ENCODE measurements around the gene CDHR2. TPM values are rescaled to one million over a fixed set of nuclear protein-coding genes. Genes with fewer than 3 reads are reported as not detected.

Gene CDHR2
- total RNA-seq, 1 experiment from 2014 or later = 7.8 TPM

DNA sequence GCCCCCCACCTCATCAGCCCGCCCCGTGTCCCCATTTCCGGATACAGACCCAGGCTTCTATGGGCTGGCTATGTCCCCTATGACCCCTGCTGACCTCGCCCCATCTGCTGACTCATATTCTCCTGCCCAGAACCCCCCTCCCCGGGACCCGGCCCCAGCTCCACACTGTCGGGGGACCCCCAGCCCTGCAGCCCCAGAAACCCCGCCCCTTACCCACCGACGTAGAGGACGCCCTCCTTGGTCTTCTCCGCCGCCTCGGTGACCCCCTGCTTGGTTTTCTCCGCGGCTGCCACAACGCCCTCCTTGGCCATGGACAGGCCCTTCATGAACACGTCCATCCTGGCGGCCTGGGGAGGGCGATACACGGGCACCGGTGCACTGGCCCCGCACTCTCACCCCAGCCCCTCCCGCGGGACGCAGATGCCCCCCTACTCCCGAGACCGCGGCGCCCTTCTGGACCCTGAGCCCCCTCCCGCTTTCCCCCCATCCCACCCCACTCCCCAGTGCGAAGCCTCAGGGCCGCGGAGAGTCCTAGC, 80.2 kb downstream of the CDHR2 start:
- Mint-ChIP-seq H3K9me3 (ENCODE audit: low read depth, unreplicated experiment) (no peaks in the 10 kb centered on the region), H3K36me3 (ENCODE audit: insufficient read depth, unreplicated experiment) (no peaks in the 10 kb centered on the region), H3K27ac (ENCODE audit: unreplicated experiment) (no peak overlapping the region), H3K4me3 (ENCODE audit: low read depth, unreplicated experiment) (no peak overlapping the region), H3K4me1 (ENCODE audit: low read depth, unreplicated experiment) (peaks cover 40% of the 10 kb centered on the region), H3K27me3 (ENCODE audit: unreplicated experiment) (peaks cover 92% of the 10 kb centered on the region)
- no TSS peak for BruUV-seq (replicated peaks)
- TF ChIP-seq, protein P1, sequence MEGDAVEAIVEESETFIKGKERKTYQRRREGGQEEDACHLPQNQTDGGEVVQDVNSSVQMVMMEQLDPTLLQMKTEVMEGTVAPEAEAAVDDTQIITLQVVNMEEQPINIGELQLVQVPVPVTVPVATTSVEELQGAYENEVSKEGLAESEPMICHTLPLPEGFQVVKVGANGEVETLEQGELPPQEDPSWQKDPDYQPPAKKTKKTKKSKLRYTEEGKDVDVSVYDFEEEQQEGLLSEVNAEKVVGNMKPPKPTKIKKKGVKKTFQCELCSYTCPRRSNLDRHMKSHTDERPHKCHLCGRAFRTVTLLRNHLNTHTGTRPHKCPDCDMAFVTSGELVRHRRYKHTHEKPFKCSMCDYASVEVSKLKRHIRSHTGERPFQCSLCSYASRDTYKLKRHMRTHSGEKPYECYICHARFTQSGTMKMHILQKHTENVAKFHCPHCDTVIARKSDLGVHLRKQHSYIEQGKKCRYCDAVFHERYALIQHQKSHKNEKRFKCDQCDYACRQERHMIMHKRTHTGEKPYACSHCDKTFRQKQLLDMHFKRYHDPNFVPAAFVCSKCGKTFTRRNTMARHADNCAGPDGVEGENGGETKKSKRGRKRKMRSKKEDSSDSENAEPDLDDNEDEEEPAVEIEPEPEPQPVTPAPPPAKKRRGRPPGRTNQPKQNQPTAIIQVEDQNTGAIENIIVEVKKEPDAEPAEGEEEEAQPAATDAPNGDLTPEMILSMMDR (IDR thresholded peaks at IDR 0.05; ENCODE audit: unreplicated experiment) = no peak
- DNase-seq = no peak
- intact Hi-C loops (cut with micrococcal nuclease; ENCODE audit: unreplicated experiment) = no loop called here
- CTCF ChIA-PET = interaction anchor here (1.3 to 1.7 kb wide), 2 partner anchors 7 to 18 kb away, joined by 3 to 4 read pairs; partner anchors contain the start of gene TSPAN17

GRCh38 chr5:176629853-176630680, 80.9 kb downstream of the CDHR2 start, which contains the start of the genes EIF4E1B and SNCB:
Gene EIF4E1B, plus strand, starts transcription at chr5:176630675. Its CDS starts 12,113 bp downstream, at chr5:176642788.
Gene SNCB, minus strand, starts transcription at chr5:176630534. Its CDS starts 880 bp downstream, at chr5:176629654.
- H3K9me3 Mint-ChIP-seq (ENCODE audit: low read depth, unreplicated experiment) = peaks cover 2% of the 10 kb centered on the region
- H3K4me3 Mint-ChIP-seq (ENCODE audit: low read depth, unreplicated experiment) = peak within 1 kb of the TSS; percentile 27
- CTCF ChIA-PET = interaction anchor here (0.9 to 1.7 kb wide), 3 partner anchors 8 to 92 kb away, joined by 3 to 4 read pairs (median 3); partner anchors contain the start of genes RNF44 and TSPAN17
- no TSS peak for BruUV-seq (replicated peaks)
- intact Hi-C loops (cut with micrococcal nuclease; ENCODE audit: unreplicated experiment) = no loop called here
- peaks cover 92% of the 10 kb centered on the region for H3K27me3 Mint-ChIP-seq (ENCODE audit: unreplicated experiment)
- TF ChIP-seq, protein P1 (IDR thresholded peaks at IDR 0.05; ENCODE audit: unreplicated experiment) = no peak
- H3K27ac Mint-ChIP-seq (ENCODE audit: unreplicated experiment) = no peak within 1 kb of the TSS
- peak; percentile 46 for DNase-seq
- peaks cover 40% of the 10 kb centered on the region for H3K4me1 Mint-ChIP-seq (ENCODE audit: low read depth, unreplicated experiment)
- no peaks in the 10 kb centered on the region for H3K36me3 Mint-ChIP-seq (ENCODE audit: insufficient read depth, unreplicated experiment)

DNA sequence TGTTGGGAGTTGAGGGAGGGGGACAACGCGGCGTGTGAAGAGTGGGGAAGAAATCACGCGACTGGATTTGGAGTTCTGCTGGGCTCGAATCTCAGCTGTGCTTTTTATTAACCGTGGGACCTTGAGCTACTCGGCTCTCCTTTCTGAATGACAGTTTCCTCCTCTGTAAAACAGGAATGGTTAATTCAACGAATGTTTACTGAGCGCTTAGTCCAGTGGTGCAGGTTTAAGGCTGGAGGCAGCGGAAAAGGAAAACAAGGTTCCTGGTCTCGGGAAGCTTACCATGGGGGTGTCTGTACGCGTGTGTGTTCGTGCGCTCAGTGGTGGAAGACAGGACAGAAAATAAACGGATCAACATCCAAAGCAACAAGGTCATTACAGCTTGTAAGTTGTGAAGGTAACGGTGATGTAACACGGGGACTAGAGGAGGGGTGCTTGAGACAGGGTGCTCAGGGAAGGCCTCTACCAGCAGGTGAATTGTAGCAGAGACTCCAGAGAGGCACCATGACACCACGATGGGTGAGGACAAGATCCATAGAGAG, 81.6 kb downstream of the CDHR2 start:
- peaks cover 2% of the 10 kb centered on the region for H3K9me3 Mint-ChIP-seq (ENCODE audit: low read depth, unreplicated experiment)
- CTCF ChIA-PET = interaction anchor here (0.9 to 1.7 kb wide), 3 partner anchors 9 to 93 kb away, joined by 3 to 4 read pairs (median 3); partner anchors contain the start of genes RNF44 and TSPAN17
- H3K4me3 Mint-ChIP-seq (ENCODE audit: low read depth, unreplicated experiment) = peak overlapping the region; percentile 27
- peaks cover 37% of the 10 kb centered on the region for H3K4me1 Mint-ChIP-seq (ENCODE audit: low read depth, unreplicated experiment)
- no peak for DNase-seq
- no TSS peak for BruUV-seq (replicated peaks)
- no peak overlapping the region for H3K27ac Mint-ChIP-seq (ENCODE audit: unreplicated experiment)
- H3K36me3 Mint-ChIP-seq (ENCODE audit: insufficient read depth, unreplicated experiment) = no peaks in the 10 kb centered on the region
- intact Hi-C loops (cut with micrococcal nuclease; ENCODE audit: unreplicated experiment) = no loop called here
- TF ChIP-seq, protein P1 (IDR thresholded peaks at IDR 0.05; ENCODE audit: unreplicated experiment) = no peak
- H3K27me3 Mint-ChIP-seq (ENCODE audit: unreplicated experiment) = peaks cover 92% of the 10 kb centered on the region

- H3K36me3 Mint-ChIP-seq (ENCODE audit: insufficient read depth, unreplicated experiment) = no peaks in the 10 kb centered on the region
- H3K9me3 Mint-ChIP-seq (ENCODE audit: low read depth, unreplicated experiment) = peaks cover 2% of the 10 kb centered on the region
- peaks cover 92% of the 10 kb centered on the region for H3K27me3 Mint-ChIP-seq (ENCODE audit: unreplicated experiment)
- no peak overlapping the region for H3K27ac Mint-ChIP-seq (ENCODE audit: unreplicated experiment)
- DNase-seq = no peak
- no peak overlapping the region for H3K4me3 Mint-ChIP-seq (ENCODE audit: low read depth, unreplicated experiment)
- TF ChIP-seq, protein P1 (IDR thresholded peaks at IDR 0.05; ENCODE audit: unreplicated experiment) = no peak
- BruUV-seq (replicated peaks) = no TSS peak
- intact Hi-C loops (cut with micrococcal nuclease; ENCODE audit: unreplicated experiment) = no loop called here
- H3K4me1 Mint-ChIP-seq (ENCODE audit: low read depth, unreplicated experiment) = peaks cover 29% of the 10 kb centered on the region
- CTCF ChIA-PET = no interaction called here
Measured at GRCh38 chr5:176631383-176632200, 82.5 kb downstream of the CDHR2 start.
